T-cell (primary cell): ENCODE data around the gene PRR5. TPM values are rescaled to one million over a fixed set of nuclear protein-coding genes. Genes with fewer than 3 reads are reported as not detected.

Experiments
- ATAC-seq, 4 experiments: fragments of 200-7000 bp in 3 of 4; fragments of 150-1000 bp in 1 of 4; cut with Tn5 transposase; replicated peaks in 1 of 4; 1 replicate in 3 of 4; 2 replicates in 1 of 4; pipeline ENCODE4 v1.10.0; 2021; ENCODE audit warnings: moderate library complexity in 3 of 4, mild to moderate bottlenecking in 2 of 4, moderate number of reproducible peaks in 1 of 4
- CTCF ChIA-PET, 2 donors: fragments of 300-600 bp; sonication (Branson Sonifier 250); formaldehyde crosslinking; loops; one replicate each; lab custom pipeline; 2022; ENCODE audit warnings: antibody characterized with exemption in 2 of 2; lab: Charles Lee
- POLR2A ChIA-PET, 2 donors: fragments of 300-600 bp; sonication (Branson Sonifier 250); formaldehyde crosslinking; loops; one replicate each; lab custom pipeline; 2022; ENCODE audit warnings: antibody characterized with exemption in 2 of 2; lab: Charles Lee
- DNase-seq, 35 experiments: peaks; one replicate each; pipeline versions ENCODE4 v3.0.0 to v3.0.0-alpha.2; 2013 to 2023
- H3K27ac ChIP-seq: one replicate; pipeline ENCODE4 v1.5.1; 2013; ENCODE audit warnings: low read length
- H3K27me3 ChIP-seq, 2 experiments: replicated peaks in 1 of 2; 1 replicate in 1 of 2; 2 replicates in 1 of 2; pipeline versions ENCODE4 v1.6.1 to v1.7.0; 2013; ENCODE audit warnings: low read length in 1 of 2, mixed read lengths in 1 of 2; ENCODE audit not compliant: control insufficient read depth in 2 of 2, insufficient read depth in 2 of 2; ENCODE audit errors: extremely low read depth in 1 of 2
- H3K36me3 ChIP-seq, 2 donors: 1 replicate in 1 of 2; 2 replicates in 1 of 2; pipeline versions ENCODE4 v1.6.1 to v1.7.0; 2013; ENCODE audit warnings: low read length in 1 of 2; ENCODE audit not compliant: control insufficient read depth in 2 of 2, insufficient read depth in 1 of 2; ENCODE audit errors: extremely low read depth in 1 of 2
- H3K4me1 ChIP-seq, 2 experiments: 1 replicate in 1 of 2; 2 replicates in 1 of 2; pipeline versions ENCODE4 v1.6.1 to v1.7.0; 2013; ENCODE audit warnings: low read length in 2 of 2, mixed read lengths in 1 of 2; ENCODE audit not compliant: insufficient read depth in 2 of 2, control insufficient read depth in 1 of 2; ENCODE audit errors: extremely low read depth in 1 of 2
- H3K4me3 ChIP-seq, 2 donors: 1 replicate in 1 of 2; 2 replicates in 1 of 2; pipeline versions ENCODE4 v1.5.1 to v1.7.0; 2013; ENCODE audit warnings: mild to moderate bottlenecking in 2 of 2, low read length in 1 of 2, moderate library complexity in 1 of 2; ENCODE audit not compliant: control insufficient read depth in 1 of 2; ENCODE audit errors: extremely low read depth in 1 of 2
- H3K9me3 ChIP-seq: 2 replicates; pipeline ENCODE4 v1.7.0; 2013
- H3K27ac Mint-ChIP-seq, 2 donors: one replicate each; pipeline ENCODE4 v1.8.0; 2020 to 2021; ENCODE audit warnings: mild to moderate bottlenecking in 2 of 2, mixed read lengths in 2 of 2
- H3K27me3 Mint-ChIP-seq, 2 donors: one replicate each; pipeline ENCODE4 v1.8.0; 2021 to 2022; ENCODE audit warnings: mixed read lengths in 2 of 2
- H3K36me3 Mint-ChIP-seq: one replicate; pipeline ENCODE4 v1.8.0; 2021; ENCODE audit warnings: mixed read lengths
- H3K4me1 Mint-ChIP-seq, 3 donors: one replicate each; pipeline ENCODE4 v1.8.0; 2020 to 2022; ENCODE audit warnings: mixed read lengths in 3 of 3, mild to moderate bottlenecking in 1 of 3
- H3K4me3 Mint-ChIP-seq, 3 donors: one replicate each; pipeline ENCODE4 v1.8.0; 2020 to 2022; ENCODE audit warnings: mild to moderate bottlenecking in 3 of 3, mixed read lengths in 3 of 3, moderate library complexity in 3 of 3
- H3K9me3 Mint-ChIP-seq, 3 donors: one replicate each; pipeline ENCODE4 v1.8.0; 2020 to 2022; ENCODE audit warnings: mixed read lengths in 3 of 3
- WGBS: methylation state at CpG from one replicate; pipeline ENCODE4 v1.1.5; 2013; ENCODE audit warnings: missing lambda C conversion rate; ENCODE audit not compliant: insufficient coverage; 5-methylcytosine and 5-hydroxymethylcytosine counted together
- total RNA-seq, 35 experiments: library from RNA in 6 of 35; stranded (reverse) in 6 of 35; fragments of 120-200 nt in 1 of 35; gene quantifications; one replicate each; pipeline versions ENCODE4 v1.2.1 to v1.2.4 and lab custom pipeline; 2013 to 2026

PRR5 gene
- total RNA-seq, 5 donors from 2014 or later (not counting 1 experiment from before 2014, with no cell fraction given): 37.0 to 64.0 (median 58.7) TPM

DNA sequence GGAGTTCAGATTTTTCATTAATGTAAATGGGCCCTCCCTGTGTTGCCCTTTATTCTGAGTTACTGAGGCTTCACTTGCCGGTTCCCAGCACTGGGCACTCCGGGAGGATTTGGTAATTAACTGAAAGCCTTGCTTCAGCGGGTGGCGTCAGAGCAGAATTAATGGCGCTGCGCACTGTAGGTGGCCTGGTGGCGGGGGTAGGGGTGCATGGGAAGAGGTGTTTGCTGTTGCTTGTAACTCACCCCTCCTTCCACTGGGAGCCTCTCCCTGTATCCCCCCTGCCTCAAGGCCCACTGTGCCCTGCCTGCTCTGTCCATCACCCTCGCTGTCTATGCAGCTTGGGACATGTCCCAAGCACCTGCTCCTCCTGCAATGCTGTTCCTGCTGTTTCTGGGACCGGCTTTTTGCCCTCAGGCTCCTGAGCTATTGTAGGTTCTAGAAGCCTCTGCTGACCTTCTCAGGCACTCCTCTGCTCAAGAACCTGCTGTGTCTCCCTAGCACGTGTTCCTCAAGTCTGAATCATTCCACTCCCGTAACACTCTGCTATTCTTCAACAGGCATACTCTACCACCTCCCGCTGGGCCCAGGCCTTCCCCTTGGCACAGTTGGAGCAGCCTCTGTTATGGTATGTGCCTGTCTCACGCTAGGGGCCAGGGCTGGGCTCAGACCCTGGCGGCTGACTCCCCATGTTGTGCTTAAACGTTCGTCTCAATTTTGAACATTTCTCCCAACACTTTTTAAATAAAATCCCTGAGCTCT lies 74.8 kb downstream of the PRR5 start:
- H3K9me3 Mint-ChIP-seq: peaks cover 2 to 13% (median 7%) of the 10 kb centered on the region in 3 donors
- H3K27ac ChIP-seq: no peak overlapping the region
- no peak overlapping the region for H3K27ac Mint-ChIP-seq
- no peaks in the 10 kb centered on the region for H3K36me3 Mint-ChIP-seq
- H3K27me3 Mint-ChIP-seq: peaks cover 3 to 7% of the 10 kb centered on the region in 2 donors
- peaks cover 3% of the 10 kb centered on the region for H3K9me3 ChIP-seq
- no peak for DNase-seq
- ChIA-PET POLR2A (no interaction called here), CTCF (no interaction called here)
- H3K4me1 Mint-ChIP-seq: no peaks in the 10 kb centered on the region
- no peak for ATAC-seq
- no peak overlapping the region for H3K4me3 Mint-ChIP-seq
- peaks cover 0 to 9% of the 10 kb centered on the region in 2 experiments for H3K27me3 ChIP-seq
- no peaks in the 10 kb centered on the region for H3K36me3 ChIP-seq
- 90% methylated on average over 7 of the region's 16 CpGs for WGBS
- H3K4me3 ChIP-seq: no peak overlapping the region
- no peaks in the 10 kb centered on the region for H3K4me1 ChIP-seq

DNA sequence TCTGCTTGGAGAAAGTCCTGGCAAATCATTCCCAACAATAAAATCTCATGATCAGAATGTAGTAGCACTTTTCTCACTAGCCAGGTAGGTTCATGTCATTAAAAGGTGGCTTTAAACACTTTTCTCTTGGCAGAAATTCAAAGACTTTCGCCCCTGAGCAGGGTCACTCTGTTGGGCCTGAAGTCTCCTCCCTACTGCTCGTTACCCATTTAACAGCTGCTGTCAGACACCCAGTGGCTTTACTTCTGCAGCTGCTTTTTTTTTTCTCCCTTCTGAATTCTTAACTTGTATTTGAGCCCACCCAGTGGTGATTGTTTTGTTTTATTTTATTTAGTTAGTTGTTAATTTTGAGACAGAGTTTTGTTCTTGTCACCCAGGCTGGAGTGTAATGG lies 75.4 kb downstream of the PRR5 start:
- H3K4me3 Mint-ChIP-seq: no peak overlapping the region
- no peak for ATAC-seq
- Histone ChIP-seq H3K4me1 (no peaks in the 10 kb centered on the region), H3K4me3 (no peak overlapping the region), H3K27ac (no peak overlapping the region), H3K36me3 (no peaks in the 10 kb centered on the region), H3K9me3 (peaks cover 3% of the 10 kb centered on the region), H3K27me3 (peaks cover 0 to 9% of the 10 kb centered on the region in 2 experiments)
- ChIA-PET CTCF (no interaction called here), POLR2A (no interaction called here)
- H3K4me1 Mint-ChIP-seq: no peaks in the 10 kb centered on the region
- H3K36me3 Mint-ChIP-seq: no peaks in the 10 kb centered on the region
- H3K9me3 Mint-ChIP-seq: peaks cover 0 to 12% (median 7%) of the 10 kb centered on the region in 3 donors
- no peak overlapping the region for H3K27ac Mint-ChIP-seq
- no CpG with 5 or more reads among the region's 2 CpGs for WGBS
- no peak for DNase-seq
- peaks cover 2 to 5% of the 10 kb centered on the region in 2 donors for H3K27me3 Mint-ChIP-seq

- Mint-ChIP-seq H3K27ac (no peak overlapping the region), H3K27me3 (peaks cover 9 to 19% of the 10 kb centered on the region in 2 donors), H3K9me3 (no peaks in the 10 kb centered on the region), H3K4me3 (no peak overlapping the region), H3K36me3 (no peaks in the 10 kb centered on the region), H3K4me1 (no peaks in the 10 kb centered on the region)
- CTCF ChIA-PET: no interaction called here
- Histone ChIP-seq H3K36me3 (no peaks in the 10 kb centered on the region), H3K27ac (no peak overlapping the region), H3K9me3 (no peaks in the 10 kb centered on the region), H3K4me1 (no peaks in the 10 kb centered on the region), H3K27me3 (peaks cover 0 to 25% of the 10 kb centered on the region in 2 experiments), H3K4me3 (no peak overlapping the region)
- DNase-seq (no peak), ATAC-seq (no peak)
- WGBS: 89% methylated on average over 12 of the region's 17 CpGs
- POLR2A ChIA-PET: no interaction called here
Observed at GRCh38 chr22:44780876-44781449, 79.0 kb downstream of the PRR5 start.

DNA sequence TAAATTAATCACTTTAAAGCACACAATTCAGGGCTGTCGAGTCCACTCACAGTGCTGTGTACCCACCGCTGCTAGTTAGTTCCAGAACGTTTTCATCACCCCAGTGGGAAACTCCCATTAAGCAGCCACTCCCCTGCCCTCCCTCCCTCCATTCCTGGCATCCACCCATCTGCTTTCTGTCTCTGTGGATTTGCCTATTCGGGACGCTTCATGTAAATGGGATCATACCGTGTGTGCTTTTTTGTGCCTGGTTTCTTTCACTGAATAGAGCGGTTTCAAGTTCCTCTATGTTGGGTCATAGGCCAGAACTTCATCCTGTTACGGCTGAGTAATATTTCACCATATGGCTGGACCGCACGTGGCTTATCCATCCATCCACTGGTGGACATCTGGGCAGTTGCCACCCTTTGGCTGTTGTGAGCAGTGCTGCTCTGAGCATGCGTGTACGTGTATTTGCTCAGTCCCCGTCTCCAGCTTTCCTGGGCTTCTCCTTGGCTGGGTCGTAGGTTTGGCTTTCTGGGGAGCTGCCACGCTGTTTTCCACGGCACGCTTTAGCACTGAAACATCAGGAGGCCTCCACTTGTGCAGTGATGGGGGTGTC lies 80.5 kb downstream of the PRR5 start:
- Mint-ChIP-seq H3K4me1 (no peaks in the 10 kb centered on the region), H3K27me3 (peaks cover 5 to 23% of the 10 kb centered on the region in 2 donors), H3K27ac (no peak overlapping the region), H3K4me3 (no peak overlapping the region), H3K36me3 (no peaks in the 10 kb centered on the region), H3K9me3 (no peaks in the 10 kb centered on the region)
- Histone ChIP-seq H3K9me3 (no peaks in the 10 kb centered on the region), H3K36me3 (no peaks in the 10 kb centered on the region), H3K27ac (no peak overlapping the region), H3K4me1 (no peaks in the 10 kb centered on the region), H3K27me3 (peaks cover 0 to 25% of the 10 kb centered on the region in 2 experiments), H3K4me3 (no peak overlapping the region)
- POLR2A ChIA-PET: no interaction called here
- CTCF ChIA-PET: no interaction called here
- ATAC-seq (no peak), DNase-seq (no peak)
- WGBS: 86% methylated on average over 9 of the region's 17 CpGs

- no peak overlapping the region for H3K4me3 Mint-ChIP-seq
- no peak for ATAC-seq
- no peaks in the 10 kb centered on the region for H3K4me1 Mint-ChIP-seq
- no peak overlapping the region for H3K27ac Mint-ChIP-seq
- Histone ChIP-seq H3K36me3 (no peaks in the 10 kb centered on the region), H3K27ac (no peak overlapping the region), H3K4me3 (no peak overlapping the region), H3K9me3 (no peaks in the 10 kb centered on the region), H3K4me1 (no peaks in the 10 kb centered on the region), H3K27me3 (peaks cover 0 to 25% of the 10 kb centered on the region in 2 experiments)
- no peaks in the 10 kb centered on the region for H3K9me3 Mint-ChIP-seq
- H3K27me3 Mint-ChIP-seq: peaks cover 5 to 22% of the 10 kb centered on the region in 2 donors
- POLR2A ChIA-PET: no interaction called here
- DNase-seq: no peak
- H3K36me3 Mint-ChIP-seq: no peaks in the 10 kb centered on the region
- 79% methylated on average over 7 of the region's 10 CpGs for WGBS
- CTCF ChIA-PET: no interaction called here
Observed at GRCh38 chr22:44783091-44783490, 81.1 kb downstream of the PRR5 start.

GRCh38 chr22:44783581-44783980 lies 81.6 kb downstream of the PRR5 start:
- no peak for ATAC-seq
- ChIA-PET CTCF (no interaction called here), POLR2A (no interaction called here)
- H3K27ac ChIP-seq: no peak overlapping the region
- peaks cover 0 to 25% of the 10 kb centered on the region in 2 experiments for H3K27me3 ChIP-seq
- Mint-ChIP-seq H3K4me3 (no peak overlapping the region), H3K27me3 (peaks cover 5 to 22% of the 10 kb centered on the region in 2 donors), H3K4me1 (no peaks in the 10 kb centered on the region), H3K9me3 (no peaks in the 10 kb centered on the region), H3K36me3 (no peaks in the 10 kb centered on the region), H3K27ac (no peak overlapping the region)
- H3K4me1 ChIP-seq: no peaks in the 10 kb centered on the region
- 50% methylated on average over 13 of the region's 14 CpGs for WGBS
- no peaks in the 10 kb centered on the region for H3K9me3 ChIP-seq
- DNase-seq: no peak
- no peaks in the 10 kb centered on the region for H3K36me3 ChIP-seq
- H3K4me3 ChIP-seq: no peak overlapping the region
